ENCODE measurements around the gene CYP27C1. TPM values are rescaled to one million over a fixed set of nuclear protein-coding genes. Genes with fewer than 3 reads are reported as not detected.

The CYP27C1 gene
- polyA plus RNA-seq, 1 experiment: 0.28 TPM

DNA sequence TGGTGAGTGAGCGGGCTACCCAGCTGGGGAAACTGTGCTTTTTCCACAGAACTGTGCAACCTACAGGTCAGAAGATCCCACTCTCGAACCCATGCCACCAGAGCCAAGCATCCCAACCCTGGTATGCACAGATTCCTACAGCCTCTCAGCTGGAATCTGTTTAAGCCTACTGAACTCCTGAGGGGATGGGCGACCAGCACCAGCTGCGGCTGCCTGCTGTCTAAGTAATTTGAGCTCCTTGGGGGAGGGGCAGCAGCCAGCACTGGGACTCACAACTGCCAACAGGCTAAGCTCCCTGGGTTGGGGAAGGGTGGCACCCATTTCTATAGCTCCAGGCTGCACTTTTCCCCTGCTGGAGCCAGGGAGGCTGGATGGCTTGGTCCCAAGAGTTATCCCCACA lies 11.8 kb downstream of the CYP27C1 start:
- TF ChIP-seq CTCF (IDR thresholded peaks at IDR 0.05; ENCODE audit: insufficient read depth, low read depth, low read length): no peak
- DNase-seq (ENCODE audit: low read depth): no peak
- Histone ChIP-seq H3K27me3 (ENCODE audit: control insufficient read depth, insufficient read depth, low read length) (0 out of 2 replicates have a peak, but pooled peaks cover 3% of the 10 kb centered on the region), H3K36me3 (ENCODE audit: control insufficient read depth, insufficient read depth, low read length) (no peaks in the 10 kb centered on the region), H3K4me3 (ENCODE audit: low read depth, low read length) (no peak overlapping the region)
- ChIA-PET POLR2A (no interaction called here), CTCF (no interaction called here)

GRCh38 chr2:127205218-127206125 lies 14.6 kb downstream of the CYP27C1 start:
- Histone ChIP-seq H3K27me3 (ENCODE audit: control insufficient read depth, insufficient read depth, low read length) (peaks cover 3% of the 10 kb centered on the region; the same call in 1 of the 2 replicates), H3K4me3 (ENCODE audit: low read depth, low read length) (no peak overlapping the region), H3K36me3 (ENCODE audit: control insufficient read depth, insufficient read depth, low read length) (no peaks in the 10 kb centered on the region)
- no peak for TF ChIP-seq CTCF (IDR thresholded peaks at IDR 0.05; ENCODE audit: insufficient read depth, low read depth, low read length)
- no peak for DNase-seq (ENCODE audit: low read depth)
- ChIA-PET CTCF (interaction anchor here (0.5 to 1.1 kb wide), 2 partner anchors 10 to 111 kb away, joined by 3 read pairs; no protein-coding TSS in a partner anchor), POLR2A (no interaction called here)

DNA sequence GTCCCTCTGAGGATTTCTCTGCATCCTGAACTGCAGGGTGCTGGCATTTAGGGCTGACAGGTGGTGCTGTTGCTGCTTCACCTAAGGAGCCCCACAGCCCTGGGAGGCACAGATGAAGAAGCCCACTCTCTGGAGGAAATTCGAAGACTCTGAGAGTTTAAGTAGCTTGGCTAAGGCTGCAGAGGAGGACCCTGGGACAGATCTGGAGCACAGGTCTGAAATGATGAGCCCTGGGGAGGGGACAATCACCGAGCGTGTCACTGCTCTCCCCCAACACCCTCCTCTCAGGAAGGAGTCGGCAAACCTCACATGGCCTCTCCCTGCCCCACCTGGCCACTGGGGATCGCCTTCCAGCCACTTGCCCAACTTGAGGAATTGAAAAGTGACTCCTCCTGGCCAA lies 18.6 kb downstream of the CYP27C1 start:
- no peaks in the 10 kb centered on the region for H3K36me3 ChIP-seq (ENCODE audit: control insufficient read depth, insufficient read depth, low read length)
- TF ChIP-seq CTCF (IDR thresholded peaks at IDR 0.05; ENCODE audit: insufficient read depth, low read depth, low read length): no peak
- POLR2A ChIA-PET: no interaction called here
- H3K27me3 ChIP-seq (ENCODE audit: control insufficient read depth, insufficient read depth, low read length): no peaks in the 10 kb centered on the region; the same call in 1 of the 2 replicates
- no peak overlapping the region for H3K4me3 ChIP-seq (ENCODE audit: low read depth, low read length)
- CTCF ChIA-PET: interaction anchor here (1.1 kb wide), 1 partner anchor 15 kb away, joined by 3 read pairs; no protein-coding TSS in a partner anchor
- no peak for DNase-seq (ENCODE audit: low read depth)

- POLR2A ChIA-PET: no interaction called here
- Histone ChIP-seq H3K27me3 (ENCODE audit: control insufficient read depth, insufficient read depth, low read length) (no peaks in the 10 kb centered on the region; the same call in 1 of the 2 replicates), H3K36me3 (ENCODE audit: control insufficient read depth, insufficient read depth, low read length) (no peaks in the 10 kb centered on the region), H3K4me3 (ENCODE audit: low read depth, low read length) (no peak overlapping the region)
- CTCF ChIA-PET: interaction anchor here (1.1 kb wide), 1 partner anchor 16 kb away, joined by 3 read pairs; no protein-coding TSS in a partner anchor
- DNase-seq (ENCODE audit: low read depth): no peak
- TF ChIP-seq CTCF (IDR thresholded peaks at IDR 0.05; ENCODE audit: insufficient read depth, low read depth, low read length): no peak
These were observed 19.1 kb downstream of the CYP27C1 start for GRCh38 chr2:127200962-127201361.

DNA sequence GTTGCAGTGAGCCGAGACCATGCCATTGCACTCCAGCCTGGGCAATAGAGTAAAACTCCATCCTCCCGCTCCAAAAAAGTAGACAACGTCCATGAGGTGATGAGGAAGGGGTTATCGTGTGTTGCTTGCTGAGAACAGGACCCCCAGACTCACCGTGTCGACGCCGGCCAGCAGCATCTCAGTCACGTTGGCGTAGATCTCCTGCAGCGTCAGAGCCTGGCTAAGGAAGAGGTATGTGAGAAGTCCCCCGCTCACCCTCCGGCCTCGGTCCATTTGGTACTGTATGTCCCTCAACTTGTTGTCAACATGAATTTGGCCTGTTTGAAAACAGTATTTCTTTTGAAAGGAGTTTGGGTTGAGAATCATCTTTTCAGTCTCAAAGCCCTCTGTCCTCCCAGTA lies 20.9 kb downstream of the CYP27C1 start:
- Histone ChIP-seq H3K27me3 (ENCODE audit: control insufficient read depth, insufficient read depth, low read length) (peaks cover 1% of the 10 kb centered on the region; the same call in 1 of the 2 replicates), H3K4me3 (ENCODE audit: low read depth, low read length) (no peak overlapping the region), H3K36me3 (ENCODE audit: control insufficient read depth, insufficient read depth, low read length) (no peaks in the 10 kb centered on the region)
- DNase-seq (ENCODE audit: low read depth): no peak
- TF ChIP-seq CTCF (IDR thresholded peaks at IDR 0.05; ENCODE audit: insufficient read depth, low read depth, low read length): no peak
- ChIA-PET POLR2A (no interaction called here), CTCF (no interaction called here)

Data from BJ (cell line).